Right cardiac atrium (tissue), 5 donors: ENCODE data around the gene MRC1. TPM values are rescaled to one million over a fixed set of nuclear protein-coding genes. Genes with fewer than 3 reads are reported as not detected.
A peak's percentile ranks its signal among the peaks of the same experiment; 100 is the strongest.

ENCODE experiments used
- ATAC-seq, 2 donors: fragments of 200-7000 bp; cut with Tn5 transposase; one replicate each; pipeline versions ENCODE4 v1.8.0 to v1.9.1; 2020; ENCODE audit warnings: moderate library complexity in 2 of 2, mild to moderate bottlenecking in 1 of 2
- DNase-seq, 3 donors: peaks; one replicate each; pipeline ENCODE4 v3.0.0-alpha.2; 2020
- H3K27ac ChIP-seq: one replicate; pipeline ENCODE4 v1.5.1; 2013; ENCODE audit warnings: mild to moderate bottlenecking, low read length, control low read depth, moderate library complexity
- H3K27me3 ChIP-seq: one replicate; pipeline ENCODE4 v1.6.1; 2013; ENCODE audit not compliant: control insufficient read depth, insufficient read depth
- H3K4me1 ChIP-seq: one replicate; pipeline ENCODE4 v1.6.1; 2013; ENCODE audit warnings: low read length; ENCODE audit not compliant: control insufficient read depth, insufficient read depth
- H3K4me3 ChIP-seq: one replicate; pipeline ENCODE4 v1.5.1; 2013; ENCODE audit warnings: low read length, control low read depth
- H3K9me3 ChIP-seq: one replicate; pipeline ENCODE4 v1.6.1; 2013; ENCODE audit warnings: low read length; ENCODE audit not compliant: control insufficient read depth
- WGBS: extraction: QIAGEN DNeasy Blood & Tissue Kit; methylation state at CpG from one replicate; pipeline ENCODE4 v1.1.7; 2013; 5-methylcytosine and 5-hydroxymethylcytosine counted together
- intact Hi-C, 4 donors: fragments of 100-400 bp; cut with DNase I; formaldehyde crosslinking; loops; one replicate each; pipeline versions ENCODE4 v1.11.0 to v1.14.0; 2022 to 2023
- polyA plus RNA-seq: library from polyadenylated mRNA; stranded (reverse); fragments of 200-250 nt; gene quantifications from one replicate; pipeline ENCODE4 v1.2.3, GENCODE V29; 2013
- total RNA-seq, 4 donors: library from RNA; stranded (reverse); fragmentation: NEBNext Ultra II Directional; extraction: Animal tissue kit (Norgen Biotek cat#: 25700); gene quantifications; one replicate each; pipeline ENCODE4 v1.2.1, GENCODE V29; 2021
- donor health status: healthy with polysubstance abuse.
- donor health status: DM: no; HTN: yes; CAD: no.
- donor health status: DM: no; HTN: no; CAD: no.
- donor health status: DM: no; HTN: yes; CAD: no; lungs with severe emphysema.
- donor health status: DM: yes; HTN: yes; CAD: no.

MRC1 gene
- total and polyA plus RNA-seq, 5 donors: 4.4 to 51.8 (median 38.3) TPM

DNA sequence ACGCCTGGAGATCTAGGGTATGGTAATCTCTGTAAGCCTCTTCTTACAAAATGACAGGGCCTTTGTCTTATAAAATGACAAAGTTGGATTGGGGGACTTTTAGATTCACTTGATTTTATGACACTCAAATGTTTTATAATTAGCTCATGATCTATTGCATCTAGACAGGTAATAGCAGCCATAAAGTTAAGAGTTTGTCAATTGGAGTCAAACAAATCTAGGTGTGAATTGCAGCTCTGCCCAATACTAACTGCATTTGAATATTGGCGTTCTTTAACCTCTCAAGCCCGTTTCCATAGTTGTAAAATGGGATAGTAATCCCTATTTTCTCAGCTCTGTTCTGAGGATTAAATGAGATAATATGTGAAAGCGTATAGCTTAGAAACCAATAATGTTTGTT lies 14.1 kb upstream of the MRC1 start:
- intact Hi-C loops: no loop called here
- H3K27ac ChIP-seq: no peak overlapping the region
- ATAC-seq (no peak), DNase-seq (no peak)
- WGBS: 94% methylated on average over 4 of the region's 4 CpGs
- no peaks in the 10 kb centered on the region for H3K4me1 ChIP-seq
- H3K27me3 ChIP-seq: no peaks in the 10 kb centered on the region
- H3K9me3 ChIP-seq: no peaks in the 10 kb centered on the region
- no peak overlapping the region for H3K4me3 ChIP-seq

DNA sequence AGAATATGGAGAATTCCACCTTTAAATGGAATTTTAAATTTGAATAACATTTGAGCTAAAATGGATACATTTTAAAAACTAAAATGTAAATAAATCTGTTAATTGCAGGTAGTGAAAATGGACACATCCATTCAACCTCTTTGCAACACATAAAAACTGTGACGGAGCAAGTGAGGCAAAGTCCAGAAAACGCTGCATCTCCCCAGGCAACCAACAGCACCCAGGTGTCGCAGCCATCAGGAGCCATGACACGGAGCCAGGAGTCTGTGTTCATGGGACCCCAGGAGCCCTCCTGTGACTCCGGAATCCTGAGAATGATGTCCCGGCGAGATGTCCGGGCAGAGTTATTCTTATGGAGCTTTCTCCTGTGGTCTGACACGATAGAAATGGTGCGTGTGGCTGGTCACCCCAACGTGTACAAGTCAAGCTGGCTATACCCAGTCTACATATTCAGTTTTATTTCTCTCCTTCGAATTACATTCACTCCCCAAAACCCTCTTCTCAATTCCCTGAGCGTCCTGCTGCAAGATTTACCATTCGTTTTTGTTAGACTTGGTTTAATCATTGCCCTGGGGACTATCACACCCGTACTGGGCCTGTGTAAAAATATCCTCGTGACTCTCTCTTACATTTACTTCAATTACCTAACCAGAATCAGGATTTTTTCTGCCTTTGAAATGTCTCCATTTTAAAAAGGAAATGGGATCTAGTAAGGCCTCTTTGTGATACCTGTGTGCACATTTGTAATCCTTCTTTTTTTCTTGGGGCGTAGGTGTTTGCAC lies 13.1 kb upstream of the MRC1 start:
- DNase-seq: no peak
- no peaks in the 10 kb centered on the region for H3K27me3 ChIP-seq
- no peak overlapping the region for H3K27ac ChIP-seq
- intact Hi-C loops: no loop called here
- 89% methylated on average over 17 of the region's 17 CpGs for WGBS
- ATAC-seq: no peak
- no peaks in the 10 kb centered on the region for H3K9me3 ChIP-seq
- H3K4me1 ChIP-seq: no peaks in the 10 kb centered on the region
- H3K4me3 ChIP-seq: no peak overlapping the region

DNA sequence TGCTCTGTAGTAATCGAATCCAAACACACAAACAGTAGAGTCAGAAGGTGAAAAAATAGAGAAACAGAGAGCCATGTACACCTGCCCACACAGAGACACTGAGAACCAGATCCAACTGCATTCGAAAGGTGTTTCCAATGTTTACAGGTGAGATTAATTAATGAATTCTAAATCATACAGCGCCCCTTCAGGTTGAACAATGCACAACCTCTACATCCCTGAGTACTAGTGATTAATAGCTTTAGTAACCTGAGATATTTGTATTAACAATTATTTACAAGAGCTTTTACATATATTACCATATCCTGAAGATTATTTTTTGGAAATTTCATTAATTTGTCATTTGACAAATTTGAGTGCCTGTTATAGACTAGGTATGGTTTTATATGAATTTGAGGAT lies 7.6 kb upstream of the MRC1 start:
- WGBS: 91% methylated on average over 3 of the region's 3 CpGs
- Histone ChIP-seq H3K4me3 (no peak overlapping the region), H3K4me1 (no peaks in the 10 kb centered on the region), H3K27ac (no peak overlapping the region), H3K27me3 (no peaks in the 10 kb centered on the region), H3K9me3 (no peaks in the 10 kb centered on the region)
- ATAC-seq (no peak), DNase-seq (no peak)
- intact Hi-C loops: no loop called here

DNA sequence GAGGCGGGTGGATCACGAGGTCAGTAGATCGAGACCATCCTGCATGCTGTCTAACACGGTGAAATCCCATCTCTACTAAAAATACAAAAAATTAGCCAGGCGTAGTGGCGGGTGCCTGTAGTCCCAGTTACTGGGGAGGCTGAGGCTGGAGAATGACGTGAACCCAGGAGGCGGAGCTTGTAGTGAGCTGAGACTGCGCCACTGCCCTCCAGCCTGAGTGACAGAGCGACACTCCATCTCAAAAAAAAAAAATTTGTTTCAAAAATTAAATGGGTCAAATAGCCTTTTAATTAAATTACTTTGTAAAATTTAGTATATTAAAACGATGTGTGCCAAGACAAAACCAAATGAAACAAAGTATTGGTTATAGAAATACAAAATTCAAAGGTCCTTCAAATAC lies 6.8 kb upstream of the MRC1 start:
- H3K27ac ChIP-seq: no peak overlapping the region
- 95% methylated on average over 11 of the region's 11 CpGs for WGBS
- no peak for DNase-seq
- H3K4me1 ChIP-seq: no peaks in the 10 kb centered on the region
- H3K4me3 ChIP-seq: no peak overlapping the region
- no peak for ATAC-seq
- H3K27me3 ChIP-seq: no peaks in the 10 kb centered on the region
- intact Hi-C loops: no loop called here
- no peaks in the 10 kb centered on the region for H3K9me3 ChIP-seq

DNA sequence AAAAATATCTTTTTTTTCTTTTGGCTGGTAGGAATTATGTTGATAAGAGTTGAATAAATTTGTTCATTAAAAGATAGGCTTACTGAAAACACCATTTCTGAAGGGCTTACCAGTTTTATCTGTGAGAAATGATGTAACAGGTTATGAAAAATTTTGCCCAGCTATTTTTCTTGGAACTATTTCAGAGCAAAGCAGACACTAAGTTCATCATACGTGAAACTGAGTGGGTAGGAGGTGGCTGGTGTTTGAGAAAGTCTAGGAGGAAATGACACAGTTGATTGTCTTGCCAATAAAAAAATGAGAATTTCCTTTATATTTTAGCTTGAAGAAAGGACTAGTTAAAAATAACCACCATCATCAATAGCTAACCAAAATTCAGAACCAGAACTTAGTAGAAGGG lies 6.2 kb upstream of the MRC1 start:
- Histone ChIP-seq H3K27ac (no peak overlapping the region), H3K9me3 (no peaks in the 10 kb centered on the region), H3K4me1 (no peaks in the 10 kb centered on the region), H3K27me3 (no peaks in the 10 kb centered on the region), H3K4me3 (no peak overlapping the region)
- intact Hi-C loops: no loop called here
- DNase-seq (no peak), ATAC-seq (no peak)
- WGBS: 14% methylated on average over 1 of the region's 1 CpG

DNA sequence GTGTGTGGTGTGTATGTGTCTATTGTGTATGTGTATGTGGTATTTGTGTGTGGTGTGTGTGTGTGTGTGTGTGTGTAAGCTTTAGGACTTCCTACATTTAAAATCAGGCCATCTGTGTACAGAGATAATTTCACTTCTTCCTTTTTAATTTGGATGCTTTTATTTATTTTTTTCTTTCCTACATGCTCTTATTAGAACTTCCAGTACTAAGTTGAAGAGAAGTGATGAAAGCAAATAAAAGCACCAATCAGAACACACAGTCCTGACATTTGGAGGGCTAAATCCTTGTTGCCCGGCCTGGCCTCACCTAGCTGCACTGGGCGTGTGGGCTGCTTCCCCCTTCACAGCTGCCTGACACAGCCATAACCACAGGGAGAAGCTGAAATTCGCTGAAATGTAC lies 3.8 kb upstream of the MRC1 start:
- no peaks in the 10 kb centered on the region for H3K27me3 ChIP-seq
- ATAC-seq (no peak), DNase-seq (no peak)
- no peaks in the 10 kb centered on the region for H3K4me1 ChIP-seq
- no peak overlapping the region for H3K27ac ChIP-seq
- H3K4me3 ChIP-seq: no peak overlapping the region
- 62% methylated on average over 3 of the region's 3 CpGs for WGBS
- intact Hi-C loops: no loop called here
- H3K9me3 ChIP-seq: no peaks in the 10 kb centered on the region

DNA sequence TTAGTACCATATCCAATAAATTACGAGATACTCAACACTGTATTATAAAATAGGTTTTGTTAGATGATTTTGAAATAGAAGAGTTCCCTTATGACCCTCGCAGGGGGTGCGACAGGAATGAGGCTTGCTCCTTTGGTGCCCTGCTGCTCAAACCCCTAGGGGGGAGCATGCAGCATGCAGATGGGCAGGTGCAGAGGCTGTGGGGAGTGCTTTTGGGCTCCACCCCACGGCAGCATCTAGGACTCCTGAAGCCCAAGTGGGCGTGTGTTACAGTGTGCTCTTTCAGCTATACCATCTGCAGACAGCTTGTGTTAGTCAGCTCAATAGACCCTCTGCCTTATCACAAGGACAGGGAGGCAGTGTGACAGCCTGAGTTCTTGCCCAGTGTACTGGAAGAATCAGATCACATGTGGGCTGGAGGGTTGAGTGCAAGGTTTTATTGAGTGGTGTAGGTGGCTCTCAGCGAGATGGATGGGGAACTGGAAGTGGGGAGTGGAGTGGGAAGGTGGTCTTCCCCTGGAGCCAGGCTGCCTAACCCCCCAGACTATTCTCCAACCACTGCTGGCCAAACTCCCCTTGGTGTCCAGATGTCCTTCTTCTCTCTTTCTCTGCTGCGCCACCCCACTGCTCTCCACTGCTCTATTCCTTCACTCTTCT lies 3.1 kb upstream of the MRC1 start:
- Histone ChIP-seq H3K4me3 (no peak overlapping the region), H3K9me3 (no peaks in the 10 kb centered on the region), H3K4me1 (no peaks in the 10 kb centered on the region), H3K27ac (no peak overlapping the region), H3K27me3 (no peaks in the 10 kb centered on the region)
- ATAC-seq: peak; percentile 43 to 45
- DNase-seq: peak in 2 of 3 donors; percentile 23 to 51
- intact Hi-C loops: no loop called here
- 53% methylated on average over 7 of the region's 7 CpGs for WGBS

DNA sequence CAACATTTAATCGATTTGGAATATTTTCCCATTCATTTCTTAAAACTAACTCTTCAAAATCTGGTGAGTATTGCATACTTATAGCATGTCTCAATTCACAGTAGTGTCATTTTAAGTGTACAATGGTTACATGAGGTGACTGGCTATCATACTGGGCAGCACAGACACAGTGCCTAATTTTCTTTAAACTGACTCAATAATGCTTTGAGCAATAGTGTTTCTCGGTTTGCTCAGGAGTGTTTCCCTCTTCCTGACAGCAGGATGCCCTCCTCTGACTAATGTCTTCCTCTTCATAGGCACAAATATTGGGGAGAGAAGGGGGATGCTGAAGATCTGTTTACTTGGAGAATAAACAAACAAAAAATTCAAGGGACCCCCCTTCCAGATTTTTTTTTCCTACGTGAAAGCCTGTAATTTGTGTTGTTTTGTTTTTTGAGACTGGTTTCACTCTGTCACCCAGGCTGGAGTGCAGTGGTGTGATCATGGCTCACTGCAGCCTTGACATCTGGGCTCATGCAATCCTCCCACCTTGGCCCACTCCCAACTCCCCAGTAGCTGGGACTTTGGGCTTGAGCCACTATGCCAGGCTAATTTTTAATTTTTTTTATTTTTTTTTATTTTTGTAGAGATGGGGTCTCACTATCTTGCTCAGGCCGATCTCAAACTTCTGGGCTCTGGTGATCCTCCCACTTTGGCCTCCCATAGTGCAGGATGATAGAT lies 2.2 kb downstream of the MRC1 start:
- WGBS: 73% methylated on average over 4 of the region's 4 CpGs
- intact Hi-C loops: no loop called here
- Histone ChIP-seq H3K27ac (no peak overlapping the region), H3K27me3 (no peaks in the 10 kb centered on the region), H3K4me3 (no peak overlapping the region), H3K9me3 (no peaks in the 10 kb centered on the region), H3K4me1 (no peaks in the 10 kb centered on the region)
- ATAC-seq (no peak), DNase-seq (no peak)

DNA sequence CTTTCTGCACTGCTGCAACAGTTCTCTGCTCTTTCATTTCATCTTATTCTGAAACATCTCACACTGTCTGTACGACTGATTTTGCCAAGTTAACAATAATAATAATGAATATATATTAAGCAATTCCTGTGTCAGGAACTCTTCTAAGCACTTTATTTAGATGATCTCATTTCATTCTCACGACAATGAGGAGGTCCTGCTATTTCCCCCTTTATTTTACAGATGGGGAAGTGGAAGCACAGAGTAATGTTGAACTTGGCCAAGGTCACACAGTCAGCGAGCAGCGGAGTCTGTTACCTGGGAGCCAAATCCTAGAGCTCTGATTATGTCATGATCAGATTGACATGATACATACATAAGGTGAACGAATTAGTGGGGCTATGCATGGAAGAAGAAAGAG lies 5.8 kb downstream of the MRC1 start:
- WGBS: 52% methylated on average over 5 of the region's 5 CpGs
- no peaks in the 10 kb centered on the region for H3K27me3 ChIP-seq
- intact Hi-C loops: no loop called here
- H3K27ac ChIP-seq: no peak overlapping the region
- no peak for DNase-seq
- H3K4me1 ChIP-seq: no peaks in the 10 kb centered on the region
- H3K9me3 ChIP-seq: no peaks in the 10 kb centered on the region
- H3K4me3 ChIP-seq: no peak overlapping the region
- peak in 1 of 2 donors; percentile 29 for ATAC-seq

DNA sequence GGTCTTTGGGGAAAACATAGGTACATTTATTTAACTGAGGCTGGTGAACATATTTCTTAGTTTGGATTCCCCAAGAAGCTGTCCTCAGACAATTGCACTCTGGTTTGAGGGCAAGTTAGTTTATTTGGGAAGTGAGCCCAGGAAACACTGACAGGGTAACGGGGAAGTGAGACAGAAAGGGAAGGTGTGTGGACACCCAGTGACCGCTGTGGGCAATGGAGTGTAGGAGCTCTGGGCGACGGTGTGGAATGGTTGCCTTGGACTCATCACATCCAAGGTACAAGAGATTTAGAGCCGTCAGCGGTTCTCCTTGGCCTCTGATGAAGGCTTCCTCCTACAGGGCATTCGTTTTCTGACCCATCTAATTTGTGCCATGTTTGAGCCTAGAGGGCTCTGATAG lies 7.1 kb downstream of the MRC1 start:
- Histone ChIP-seq H3K4me3 (no peak overlapping the region), H3K4me1 (no peaks in the 10 kb centered on the region), H3K9me3 (no peaks in the 10 kb centered on the region), H3K27me3 (no peaks in the 10 kb centered on the region), H3K27ac (no peak overlapping the region)
- peak in 1 of 2 donors; percentile 40 for ATAC-seq
- intact Hi-C loops: no loop called here
- DNase-seq: no peak
- WGBS: 77% methylated on average over 7 of the region's 7 CpGs

DNA sequence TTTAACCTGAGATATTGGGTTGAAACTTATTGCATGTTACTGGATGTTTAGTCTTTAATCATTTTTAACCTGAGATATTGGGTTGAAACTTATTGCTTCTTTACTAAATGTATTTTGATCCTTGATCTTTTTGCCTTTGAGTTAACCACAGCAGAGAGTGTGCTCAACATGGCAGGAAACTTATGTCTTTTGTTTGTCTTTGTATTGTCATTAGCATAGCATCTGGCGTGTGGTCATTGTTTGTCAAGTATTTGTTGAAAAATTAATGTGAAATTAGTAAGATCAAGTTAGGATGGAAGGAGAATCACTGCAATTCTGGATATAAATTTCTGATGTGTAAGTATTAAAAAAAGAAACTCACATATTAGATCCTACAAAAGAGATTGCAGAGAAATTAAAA lies 8.2 kb downstream of the MRC1 start:
- intact Hi-C loops: no loop called here
- ATAC-seq (no peak), DNase-seq (no peak)
- 62% methylated on average over 1 of the region's 1 CpG for WGBS
- H3K27me3 ChIP-seq: no peaks in the 10 kb centered on the region
- no peak overlapping the region for H3K27ac ChIP-seq
- H3K4me1 ChIP-seq: no peaks in the 10 kb centered on the region
- H3K4me3 ChIP-seq: no peak overlapping the region
- H3K9me3 ChIP-seq: no peaks in the 10 kb centered on the region
